ACC112 (cell line): ENCODE results near the gene ATP2C2.
"Not testable (repeated sequence)": the region's sequence is repeated elsewhere in the genome, so short reads cannot be mapped to it uniquely, and the experiment has no call there.

Experiments used
- H2AFZ ChIP-seq: fragments of 200-600 bp; sonication (generic); one replicate; pipeline ENCODE4 v1.6.0; 2017; ENCODE audit warnings: antibody characterized with exemption, low read length; ENCODE audit not compliant: unreplicated experiment
- H3K27ac ChIP-seq: fragments of 200-600 bp; sonication (generic); 2 replicates; pipeline ENCODE4 v1.5.1; 2014; ENCODE audit warnings: low read depth, mild to moderate bottlenecking, antibody characterized with exemption, low read length, moderate library complexity
- H3K27me3 ChIP-seq: fragments of 200-600 bp; sonication (generic); 2 replicates; pipeline ENCODE4 v1.6.1; 2014; ENCODE audit warnings: mild to moderate bottlenecking, antibody characterized with exemption, low read length, moderate library complexity, mixed read lengths; ENCODE audit not compliant: insufficient read depth
- H3K36me3 ChIP-seq: fragments of 200-600 bp; sonication (generic); 2 replicates; pipeline ENCODE4 v1.6.1; 2016; ENCODE audit warnings: mild to moderate bottlenecking, antibody characterized with exemption, low read length, moderate library complexity, mixed read lengths; ENCODE audit not compliant: insufficient read depth
- H3K4me1 ChIP-seq: fragments of 200-600 bp; sonication (generic); one replicate; pipeline ENCODE4 v1.6.1; 2016; ENCODE audit warnings: low read length, mixed read lengths; ENCODE audit not compliant: insufficient read depth, unreplicated experiment, control insufficient read depth
- H3K4me3 ChIP-seq: fragments of 200-600 bp; sonication (generic); 2 replicates; pipeline ENCODE4 v1.5.1; 2014; ENCODE audit warnings: mild to moderate bottlenecking, low read depth, low read length
- H3K79me2 ChIP-seq: fragments of 200-600 bp; sonication (generic); one replicate; pipeline ENCODE4 v1.6.0; 2016; ENCODE audit warnings: low read length; ENCODE audit not compliant: control insufficient read depth, unreplicated experiment, insufficient read depth

Gene ATP2C2

DNA sequence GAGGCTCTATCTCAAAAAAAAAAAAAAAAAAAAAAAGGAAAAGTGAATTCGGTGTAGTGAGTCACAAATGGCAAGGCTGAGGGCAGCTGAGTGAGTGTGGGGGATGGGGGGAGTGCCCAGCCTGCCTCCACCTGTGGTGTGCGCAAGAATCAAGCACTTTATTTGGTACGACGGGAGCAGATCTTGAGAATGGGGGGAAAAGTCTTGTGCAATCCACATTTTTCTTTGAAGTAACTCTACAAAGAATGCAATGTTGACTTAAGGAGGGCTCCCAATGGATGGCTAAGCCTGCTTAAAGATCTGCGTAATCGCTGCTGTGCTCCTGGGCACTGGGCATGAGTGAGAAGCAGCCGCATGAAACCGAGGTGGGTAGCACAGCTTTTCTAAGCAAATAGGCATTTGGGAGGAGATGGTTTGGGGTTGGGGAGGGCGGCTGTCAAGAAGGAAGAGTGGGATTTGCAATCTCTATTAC lies 28.2 kb downstream of the ATP2C2 start:
- H3K27ac ChIP-seq = no peak overlapping the region
- no peak overlapping the region for H3K4me3 ChIP-seq
- no peaks in the 10 kb centered on the region for H3K36me3 ChIP-seq
- H2AFZ ChIP-seq = no peak overlapping the region
- no peaks in the 10 kb centered on the region for H3K4me1 ChIP-seq
- H3K27me3 ChIP-seq = peaks cover 23% of the 10 kb centered on the region
- no peaks in the 10 kb centered on the region for H3K79me2 ChIP-seq

DNA sequence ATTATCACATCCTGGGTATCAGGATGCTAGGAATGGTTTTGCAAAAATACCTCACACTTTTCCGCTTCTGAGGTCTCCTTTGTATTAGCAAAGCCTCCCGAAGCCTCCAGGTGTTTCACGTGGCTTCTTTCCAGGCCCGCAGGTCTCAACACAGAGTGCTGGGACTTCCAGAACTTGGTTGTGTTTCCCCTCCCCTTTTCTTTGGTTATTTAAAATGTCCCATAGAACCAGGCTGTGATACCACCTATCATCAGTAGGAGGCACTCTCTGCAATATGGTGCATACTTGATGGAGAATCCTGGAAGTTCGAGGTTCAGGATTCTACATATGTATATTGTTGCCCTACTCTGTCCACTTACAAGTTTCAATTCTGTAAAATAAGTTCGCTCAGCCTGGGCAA lies 28.8 kb downstream of the ATP2C2 start:
- no peak overlapping the region for H3K27ac ChIP-seq
- no peaks in the 10 kb centered on the region for H3K4me1 ChIP-seq
- H3K27me3 ChIP-seq = peaks cover 28% of the 10 kb centered on the region
- no peak overlapping the region for H2AFZ ChIP-seq
- H3K36me3 ChIP-seq = no peaks in the 10 kb centered on the region
- no peak overlapping the region for H3K4me3 ChIP-seq
- no peaks in the 10 kb centered on the region for H3K79me2 ChIP-seq

DNA sequence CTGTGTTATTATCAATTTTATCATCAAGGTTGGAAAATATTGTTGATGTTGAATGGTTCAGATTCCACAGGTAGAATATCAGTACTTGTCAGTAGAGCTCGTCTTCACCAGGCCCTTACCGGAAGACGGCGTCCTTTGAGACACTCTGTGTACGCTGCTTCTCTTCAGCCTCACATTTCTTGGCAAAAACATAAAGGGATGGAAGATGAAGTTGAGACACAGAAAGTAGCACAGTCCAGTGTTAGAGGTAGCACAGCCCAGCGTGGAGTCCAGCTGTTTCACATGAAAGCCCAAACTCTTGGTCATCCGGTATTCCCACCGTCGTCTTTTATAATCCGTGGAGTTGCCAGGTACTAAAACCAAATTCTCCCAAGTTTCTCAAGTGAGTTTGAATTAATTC lies 30.4 kb downstream of the ATP2C2 start:
- Histone ChIP-seq H3K4me1 (no peaks in the 10 kb centered on the region), H3K27me3 (peaks cover 42% of the 10 kb centered on the region), H3K79me2 (no peaks in the 10 kb centered on the region), H3K36me3 (no peaks in the 10 kb centered on the region), H2AFZ (no peak overlapping the region), H3K4me3 (no peak overlapping the region), H3K27ac (no peak overlapping the region)

DNA sequence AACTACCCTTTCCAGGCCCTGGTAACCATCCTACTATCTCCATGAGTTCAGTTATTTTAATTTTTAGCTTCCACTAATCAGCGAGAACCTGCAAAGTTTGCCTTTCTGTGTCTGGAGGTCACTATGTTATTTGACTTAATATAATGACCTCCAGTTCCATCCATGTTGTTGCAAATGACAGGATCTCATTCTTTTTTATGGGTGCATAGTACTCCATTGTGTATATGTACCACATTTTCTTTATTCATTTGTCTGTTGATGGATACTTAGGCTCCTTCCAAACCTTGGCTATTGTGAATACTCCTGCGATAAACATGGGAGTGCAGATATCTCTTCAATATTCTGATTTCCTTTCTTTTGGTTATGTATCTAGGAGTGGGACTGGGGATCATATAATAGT lies 31.6 kb downstream of the ATP2C2 start:
- not testable (repeated sequence) for H2AFZ ChIP-seq, H3K4me1 ChIP-seq, H3K4me3 ChIP-seq, H3K79me2 ChIP-seq, H3K36me3 ChIP-seq, H3K27ac ChIP-seq
- peaks cover 53% of the 10 kb centered on the region for H3K27me3 ChIP-seq

DNA sequence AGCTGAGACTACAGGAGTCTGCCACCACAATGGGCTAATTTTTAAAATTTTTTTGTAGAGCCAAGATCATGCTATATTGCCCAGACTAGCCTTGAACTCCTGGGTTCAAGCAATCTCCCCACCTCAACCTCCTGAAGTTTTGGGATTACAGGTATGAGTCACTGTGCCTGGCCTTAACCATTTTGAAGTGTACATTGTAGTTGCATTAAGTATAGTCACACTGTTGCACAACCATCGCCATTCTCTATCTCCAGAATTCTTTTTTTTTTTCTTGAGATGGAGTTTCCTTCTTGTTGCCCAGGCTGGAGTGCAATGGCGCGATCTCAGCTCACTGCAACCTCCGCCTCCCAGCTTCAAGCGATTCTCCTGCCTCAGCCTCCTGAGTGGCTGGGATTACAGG lies 35.1 kb downstream of the ATP2C2 start:
- H3K36me3 ChIP-seq, H3K27ac ChIP-seq, H3K4me1 ChIP-seq, H3K79me2 ChIP-seq, H3K4me3 ChIP-seq, H2AFZ ChIP-seq: not testable (repeated sequence)
- H3K27me3 ChIP-seq = peaks cover 81% of the 10 kb centered on the region

DNA sequence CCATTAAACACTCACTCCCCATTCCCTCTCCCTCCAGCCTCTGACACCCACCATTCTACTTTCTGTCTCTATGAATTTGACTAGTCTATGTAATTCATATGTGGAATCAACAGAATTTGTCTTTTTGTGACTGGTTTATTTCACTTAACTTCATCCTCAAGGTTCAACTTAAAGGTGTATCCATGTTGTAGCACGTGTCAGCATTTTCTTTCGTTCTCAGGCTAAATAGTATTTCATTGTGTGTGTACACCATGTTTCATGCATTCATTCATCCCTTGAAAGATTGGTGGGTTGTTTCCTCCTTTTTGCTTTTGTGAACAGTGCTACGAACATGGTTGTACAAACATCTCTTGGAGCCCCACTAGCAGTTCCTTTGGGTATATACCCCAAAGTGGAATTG lies 36.0 kb downstream of the ATP2C2 start:
- no peak overlapping the region for H3K4me3 ChIP-seq
- peaks cover 80% of the 10 kb centered on the region for H3K27me3 ChIP-seq
- no peaks in the 10 kb centered on the region for H3K36me3 ChIP-seq

DNA sequence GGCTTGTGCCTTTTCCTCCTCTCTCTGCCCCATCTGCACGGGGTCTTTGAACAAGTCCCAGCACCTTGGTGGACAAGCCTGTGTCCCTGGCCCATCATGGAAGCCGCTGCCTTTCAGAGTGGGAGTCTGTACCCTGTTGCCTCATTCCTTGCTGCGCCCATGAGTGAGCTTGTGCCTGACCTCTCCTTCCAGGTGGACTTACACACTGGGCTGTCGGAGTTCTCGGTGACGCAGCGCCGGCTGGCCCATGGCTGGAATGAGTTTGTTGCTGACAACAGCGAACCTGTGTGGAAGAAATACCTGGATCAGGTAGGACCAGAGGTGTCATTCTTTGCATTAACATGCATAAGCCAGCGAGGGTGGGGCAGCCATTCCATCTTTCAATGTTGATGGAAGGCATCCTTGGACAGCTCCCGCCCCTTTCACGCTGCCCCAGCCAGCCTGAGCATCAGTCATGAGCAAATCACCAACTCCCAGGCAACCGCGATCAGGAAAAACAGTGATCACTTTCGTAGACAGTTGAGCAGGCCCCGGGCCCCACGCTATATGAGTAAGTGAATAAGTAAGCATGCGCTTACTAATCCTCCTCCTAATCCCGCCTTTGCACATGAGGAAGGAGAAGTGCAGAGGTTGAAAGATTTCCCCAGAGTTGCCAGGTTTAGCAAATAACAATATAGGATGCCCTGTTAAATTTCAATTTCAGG lies 36.8 kb downstream of the ATP2C2 start:
- H3K36me3 ChIP-seq = no peaks in the 10 kb centered on the region
- no peak overlapping the region for H3K27ac ChIP-seq
- H3K4me1 ChIP-seq = no peaks in the 10 kb centered on the region
- H3K4me3 ChIP-seq = no peak overlapping the region
- no peak overlapping the region for H2AFZ ChIP-seq
- peaks cover 73% of the 10 kb centered on the region for H3K27me3 ChIP-seq
- no peaks in the 10 kb centered on the region for H3K79me2 ChIP-seq

More for the DNA sequence above, 36.0 kb downstream of the ATP2C2 start:
- Histone ChIP-seq H3K79me2 (no peaks in the 10 kb centered on the region), H3K4me1 (no peaks in the 10 kb centered on the region), H3K27ac (no peak overlapping the region), H2AFZ (no peak overlapping the region)

DNA sequence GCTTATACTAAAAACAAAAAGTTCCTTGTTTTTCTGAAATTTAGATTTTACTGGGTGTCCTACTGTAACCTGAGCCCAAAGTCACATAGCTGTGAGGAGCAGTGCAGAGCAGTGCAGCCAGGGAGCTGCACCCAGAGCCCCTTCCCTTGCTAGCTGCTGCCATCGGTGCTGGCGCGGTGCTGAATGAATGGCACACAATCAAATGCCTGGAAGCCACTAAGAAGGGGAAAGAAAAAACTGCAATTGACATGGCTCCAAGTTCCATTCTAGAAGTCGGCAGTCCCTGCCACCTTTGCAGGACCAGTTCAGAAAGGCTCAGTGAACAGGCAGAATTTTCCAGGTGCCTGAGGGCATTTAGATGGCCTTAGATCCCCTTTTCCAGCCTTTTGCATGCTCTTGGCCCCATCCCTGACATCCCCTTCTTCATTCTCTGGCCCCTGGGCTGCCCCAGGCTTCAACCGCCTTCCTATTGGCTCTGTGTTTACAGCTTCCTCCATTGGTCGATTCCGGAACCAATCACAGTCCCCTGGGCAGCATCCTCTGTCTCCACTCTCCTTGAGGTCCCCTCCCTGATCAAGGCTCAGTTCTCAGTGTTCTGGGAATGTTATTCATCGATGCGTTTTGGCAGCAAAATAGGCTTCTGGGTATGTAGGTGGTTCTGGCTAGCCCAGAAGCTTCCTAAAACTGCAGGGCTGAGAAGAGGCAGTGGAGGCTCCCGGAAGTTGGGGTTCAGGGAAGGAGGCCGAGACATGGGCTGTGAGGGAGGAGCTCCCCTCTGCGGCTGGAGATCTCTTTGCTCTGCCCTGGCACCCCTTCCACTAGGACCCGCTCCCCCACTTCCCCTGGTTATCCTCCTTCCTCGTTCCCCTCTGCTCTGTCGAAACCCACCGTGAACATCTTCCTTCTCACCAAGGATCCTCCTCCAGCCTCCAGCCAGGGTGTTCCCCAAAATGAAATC lies 37.9 kb downstream of the ATP2C2 start:
- no peaks in the 10 kb centered on the region for H3K79me2 ChIP-seq
- H3K4me3 ChIP-seq = no peak overlapping the region
- H3K36me3 ChIP-seq = no peaks in the 10 kb centered on the region
- no peak overlapping the region for H3K27ac ChIP-seq
- H2AFZ ChIP-seq = no peak overlapping the region
- H3K4me1 ChIP-seq = no peaks in the 10 kb centered on the region
- peaks cover 69% of the 10 kb centered on the region for H3K27me3 ChIP-seq

DNA sequence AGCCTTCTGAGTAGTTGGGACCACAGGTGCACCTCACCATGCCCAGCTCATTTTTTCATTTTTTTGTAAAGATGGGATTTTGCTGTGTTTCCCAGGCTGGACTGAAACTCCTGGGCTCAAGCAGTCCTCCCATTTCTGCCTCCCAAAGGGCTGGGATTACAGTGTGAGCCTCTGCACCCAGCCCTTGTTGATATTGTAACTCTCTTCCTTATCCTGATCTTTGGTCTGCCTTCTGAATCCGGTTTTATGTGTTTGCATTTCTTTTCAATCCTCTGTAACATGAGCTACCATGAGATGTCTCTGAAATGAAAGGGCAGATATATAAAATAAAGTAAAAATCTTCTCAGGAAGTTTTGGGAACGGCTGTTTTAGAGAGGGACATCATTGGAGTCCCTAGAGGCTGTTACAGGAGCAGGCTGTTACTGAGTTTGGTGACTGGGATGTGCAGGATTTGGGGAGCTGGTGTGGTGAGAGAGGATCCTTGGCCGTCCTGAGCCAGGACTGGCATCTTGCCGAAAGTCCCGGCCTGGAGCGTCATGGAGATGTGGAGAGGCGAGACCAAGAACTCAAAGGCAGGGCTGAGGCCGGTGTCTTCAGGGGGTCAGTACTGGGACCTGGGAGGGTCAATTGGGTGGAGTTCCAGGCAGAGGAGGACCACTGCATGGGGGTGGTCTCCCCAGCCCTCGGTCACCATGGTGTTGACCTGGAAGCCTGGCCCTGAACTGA lies 39.4 kb downstream of the ATP2C2 start:
- peaks cover 55% of the 10 kb centered on the region for H3K27me3 ChIP-seq
- H3K36me3 ChIP-seq = no peaks in the 10 kb centered on the region
- H3K4me3 ChIP-seq = no peak overlapping the region
- H3K27ac ChIP-seq = no peak overlapping the region
- no peak overlapping the region for H2AFZ ChIP-seq
- no peaks in the 10 kb centered on the region for H3K4me1 ChIP-seq
- H3K79me2 ChIP-seq = no peaks in the 10 kb centered on the region

DNA sequence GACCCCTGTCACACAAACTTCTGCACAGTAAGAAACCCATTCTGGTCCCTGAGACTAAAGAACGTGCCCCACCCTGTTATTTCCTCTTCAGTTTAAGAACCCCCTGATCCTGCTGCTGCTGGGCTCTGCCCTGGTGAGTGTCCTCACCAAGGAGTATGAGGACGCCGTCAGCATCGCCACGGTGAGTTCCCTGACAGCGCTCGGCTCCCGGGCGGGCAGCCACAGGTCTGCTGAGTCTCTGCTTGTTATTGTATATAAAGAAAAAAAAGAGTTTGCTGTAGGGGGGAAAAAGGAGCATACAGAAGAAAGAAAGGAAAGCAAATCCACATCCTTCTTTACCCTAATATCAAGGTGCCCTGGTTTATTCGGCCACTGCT lies 40.0 kb downstream of the ATP2C2 start:
- no peaks in the 10 kb centered on the region for H3K4me1 ChIP-seq

More for the DNA sequence above, 40.0 kb downstream of the ATP2C2 start:
- no peak overlapping the region for H3K4me3 ChIP-seq
- H3K27ac ChIP-seq = no peak overlapping the region
- H3K27me3 ChIP-seq = peaks cover 49% of the 10 kb centered on the region
- no peaks in the 10 kb centered on the region for H3K79me2 ChIP-seq
- H2AFZ ChIP-seq = no peak overlapping the region
- H3K36me3 ChIP-seq = no peaks in the 10 kb centered on the region
